GM18508 (cell line): Measurements from ENCODE around the gene KLF13.

ENCODE experiments used
- ATAC-seq: cut with Tn5 transposase; IDR thresholded peaks from one replicate; pipeline ENCODE4 v1.9.1; 2021; ENCODE audit warnings: moderate number of reproducible peaks; ENCODE audit not compliant: insufficient read depth, unreplicated experiment

Gene KLF13

DNA sequence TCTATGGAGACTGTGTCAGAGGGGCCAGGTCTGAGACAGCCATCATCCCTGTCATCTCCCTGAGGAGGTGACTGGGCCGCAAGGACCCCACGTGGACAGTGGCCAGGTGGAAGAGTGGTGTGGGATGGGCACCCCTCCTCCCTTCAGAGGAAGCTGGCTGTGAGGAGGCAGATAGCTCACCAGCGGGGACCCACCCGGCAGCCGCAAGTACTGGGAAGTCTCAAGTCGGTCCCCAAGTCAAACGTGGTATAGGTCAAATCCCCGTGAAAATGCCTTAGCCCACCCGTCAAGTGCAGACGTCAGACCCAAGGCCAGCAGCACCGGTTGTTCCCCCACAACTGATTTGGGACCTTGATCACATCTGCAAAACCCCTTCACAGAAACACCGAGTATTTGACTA, 12.3 kb upstream of the KLF13 start:
- ATAC-seq = no peak

DNA sequence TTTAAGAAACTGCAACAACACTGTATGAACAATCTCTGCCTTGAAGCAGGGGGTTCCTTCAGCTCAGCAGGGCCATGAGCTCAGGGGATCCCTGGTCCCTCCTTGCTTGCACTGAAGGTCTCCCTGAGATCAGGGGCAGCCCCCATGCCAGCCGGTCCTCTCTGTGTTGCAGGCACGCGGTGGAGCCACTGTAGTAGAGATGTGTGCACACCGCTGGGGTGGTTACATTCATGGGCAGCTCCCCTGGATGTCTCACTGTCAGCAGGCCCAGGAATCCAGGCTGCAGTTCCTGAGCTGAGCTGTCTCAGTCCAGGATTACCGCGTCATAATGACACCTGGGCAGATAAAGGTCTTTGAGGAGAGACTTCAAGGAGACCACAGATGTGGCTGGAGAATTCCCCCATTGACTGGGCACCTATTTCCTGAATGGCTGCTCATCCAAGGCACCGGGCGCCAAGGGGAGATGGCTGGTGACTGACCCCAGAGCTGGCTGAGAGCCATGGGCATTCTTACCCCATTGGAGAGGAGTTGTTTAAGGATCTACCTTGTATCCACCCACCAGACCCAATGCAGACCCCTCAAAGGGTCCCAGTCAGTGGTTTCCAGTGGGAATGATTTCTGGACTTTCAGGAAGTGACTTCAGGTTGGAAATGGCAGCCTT, 10.4 kb upstream of the KLF13 start:
- no peak for ATAC-seq

DNA sequence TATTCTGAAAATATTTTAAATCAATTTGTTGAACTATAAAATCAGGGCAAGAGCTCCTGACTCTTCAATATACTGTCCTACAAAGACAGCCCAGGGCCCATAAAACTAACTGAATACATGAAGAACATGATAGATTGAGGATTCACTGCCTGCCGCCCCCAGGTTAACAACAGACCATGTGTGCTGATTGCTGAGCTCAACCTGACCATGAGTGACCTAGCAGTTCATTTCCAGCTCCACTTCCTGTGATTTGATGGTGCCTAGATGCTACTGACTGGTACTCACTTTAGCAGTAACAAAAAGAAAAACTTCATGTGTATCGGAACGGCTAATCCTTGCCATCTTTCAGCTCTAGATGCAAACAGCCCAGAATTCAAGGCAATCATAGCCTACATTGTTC, 9.6 kb upstream of the KLF13 start:
- ATAC-seq = no peak

DNA sequence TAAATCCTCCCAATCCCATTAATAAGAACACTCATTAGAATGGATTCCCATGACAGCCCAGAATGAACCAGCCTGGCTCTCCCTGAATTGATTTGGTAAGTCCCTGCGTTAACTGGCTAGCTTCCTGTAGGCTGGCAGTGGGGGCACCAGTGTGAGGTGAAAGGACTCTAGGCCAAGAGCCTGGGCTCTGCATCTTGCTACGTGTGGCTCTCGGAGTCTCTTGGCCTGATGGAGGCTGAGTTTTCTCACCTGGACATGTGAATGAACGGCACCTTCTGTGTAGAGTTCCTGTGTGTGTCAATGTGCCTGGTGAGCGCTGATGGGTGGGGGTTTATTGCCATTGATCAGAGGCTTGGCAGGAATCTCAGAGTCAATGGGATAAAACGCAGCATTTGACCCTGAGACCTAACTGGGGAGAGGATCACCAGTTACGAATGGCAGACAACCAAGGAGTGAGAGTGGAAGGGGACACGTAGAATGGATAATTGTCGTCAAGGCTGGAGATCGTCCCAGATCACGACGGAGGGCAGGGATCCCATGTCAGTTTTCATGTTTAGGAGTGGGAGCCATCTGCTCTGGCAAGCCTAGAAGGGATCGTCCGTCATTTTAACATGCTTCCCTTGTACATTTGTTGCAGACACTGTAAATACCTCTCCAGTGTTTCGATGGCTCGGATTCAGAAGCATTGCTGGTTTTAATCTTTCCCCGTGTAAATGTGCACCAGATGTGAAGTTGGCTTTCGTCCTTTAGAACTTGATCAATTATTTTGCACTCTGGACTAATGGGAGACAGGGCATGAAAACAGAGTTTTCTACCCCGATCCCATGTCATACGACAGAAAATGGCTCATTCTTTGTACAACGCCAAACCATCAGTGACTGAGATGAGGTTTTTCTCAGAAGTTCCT, 9.0 kb upstream of the KLF13 start:
- no peak for ATAC-seq

DNA sequence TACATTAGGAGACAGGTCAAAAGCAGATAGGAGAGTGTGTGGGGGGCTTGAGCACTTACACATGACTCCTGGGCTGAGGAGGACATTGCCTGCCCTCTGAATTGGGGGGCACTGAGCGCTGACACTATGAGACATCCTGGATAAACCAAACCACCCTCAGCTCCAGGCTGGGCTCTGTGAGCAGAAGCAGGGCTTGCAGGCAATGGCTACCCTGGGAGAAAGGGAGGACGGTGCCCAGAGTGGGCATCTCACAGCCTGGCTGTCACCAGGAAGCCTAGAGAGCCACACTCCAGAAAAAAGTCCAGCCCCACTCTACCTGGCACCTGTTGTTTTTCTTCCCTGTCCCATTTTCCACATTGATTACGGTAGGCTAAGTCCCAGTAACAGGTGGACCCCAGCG, 8.2 kb upstream of the KLF13 start:
- no peak for ATAC-seq

DNA sequence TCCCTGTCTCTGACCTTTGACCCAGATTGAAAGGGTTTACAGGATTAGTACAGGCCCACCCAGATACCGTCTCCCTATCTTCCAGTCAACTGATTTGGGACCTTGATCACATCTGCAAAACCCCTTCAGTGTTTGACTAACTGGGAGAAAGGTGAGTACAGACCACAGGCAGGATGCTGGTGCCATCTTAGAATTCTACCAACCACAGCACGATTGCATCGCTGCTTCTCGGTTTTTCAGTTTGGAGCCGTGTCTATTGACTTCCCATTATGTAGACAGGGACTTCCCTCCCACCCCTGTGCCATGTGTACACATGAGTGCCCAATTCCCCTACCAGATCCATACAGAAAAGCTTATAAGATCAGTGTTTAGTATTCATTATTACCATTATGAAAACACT, 6.6 kb upstream of the KLF13 start:
- no peak for ATAC-seq

DNA sequence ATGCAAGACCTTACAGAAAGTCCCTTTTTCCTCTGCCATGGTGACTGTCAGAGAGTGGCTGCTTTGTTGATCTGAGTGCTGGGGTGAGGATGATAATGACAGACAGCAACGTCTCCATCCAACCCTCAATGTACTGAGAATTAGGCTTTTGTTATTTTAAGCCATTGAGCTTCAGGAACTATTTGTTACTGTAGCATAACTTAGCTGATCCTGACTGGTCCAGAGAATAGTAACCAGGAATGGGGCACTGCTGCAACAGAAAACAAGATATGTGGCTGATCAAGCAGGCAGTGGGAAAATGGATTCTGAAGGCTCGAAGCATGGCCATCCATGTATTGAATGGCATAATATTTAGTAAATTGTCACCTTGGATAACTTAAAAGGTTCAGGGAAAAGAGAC, 5.2 kb upstream of the KLF13 start:
- no peak for ATAC-seq

DNA sequence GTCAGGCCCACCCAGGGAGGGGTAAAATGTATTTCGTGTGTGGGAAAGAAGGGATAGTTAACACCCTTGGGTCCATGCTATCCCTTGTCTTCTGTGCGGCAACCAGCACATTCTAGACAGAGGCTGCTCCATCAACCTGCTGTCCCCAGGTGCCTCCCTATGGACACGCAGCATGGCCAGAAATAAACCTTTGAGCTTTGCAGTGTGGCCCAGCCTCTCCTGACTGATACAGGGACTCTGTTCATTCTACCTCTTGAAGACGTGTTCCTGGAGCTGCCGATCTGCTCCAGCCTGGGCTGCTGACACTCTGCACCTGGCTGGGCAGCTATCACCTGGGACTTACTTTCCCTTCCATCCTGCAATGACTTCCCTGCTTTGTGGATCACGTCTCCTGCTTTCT, 4.1 kb upstream of the KLF13 start:
- ATAC-seq = no peak

DNA sequence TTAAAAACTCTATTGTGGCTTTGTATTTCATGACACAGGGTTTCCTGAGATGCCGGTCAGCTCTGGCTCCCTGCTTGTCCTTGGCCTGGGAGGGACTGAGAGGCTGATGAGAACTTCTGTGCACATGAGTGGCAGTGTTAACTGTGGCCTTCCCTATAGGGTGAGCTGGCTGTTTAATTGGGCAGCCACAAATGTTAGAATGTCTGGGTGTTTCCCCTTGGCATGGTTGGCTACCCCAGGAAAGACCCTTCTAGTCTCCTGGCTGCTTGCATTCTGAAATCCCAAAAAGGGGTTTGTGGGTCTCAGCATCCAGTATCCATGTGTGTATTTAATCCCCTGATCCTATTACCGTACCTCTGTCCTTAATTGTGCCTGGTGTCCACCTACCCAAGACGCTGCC, 3.0 kb upstream of the KLF13 start:
- ATAC-seq = no peak

DNA sequence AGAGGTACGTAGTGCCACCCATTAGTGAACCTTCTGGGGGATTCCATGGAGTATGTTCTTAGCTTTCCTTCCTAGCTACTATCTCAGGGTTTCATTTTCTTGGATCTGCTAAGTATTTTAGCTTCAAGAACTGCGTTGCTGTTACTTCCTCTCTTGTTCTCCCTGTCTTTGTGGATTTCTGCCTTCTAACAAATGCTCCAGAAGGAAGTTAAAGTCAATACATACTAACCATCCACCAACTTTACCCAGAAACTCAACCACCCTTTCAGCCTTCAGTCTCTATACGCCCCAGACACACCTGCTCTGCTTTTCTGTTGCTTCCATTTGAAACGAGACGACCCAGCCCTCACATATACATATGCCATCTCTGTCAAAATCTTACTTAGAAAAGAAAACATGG, 2.4 kb upstream of the KLF13 start:
- ATAC-seq = no peak

DNA sequence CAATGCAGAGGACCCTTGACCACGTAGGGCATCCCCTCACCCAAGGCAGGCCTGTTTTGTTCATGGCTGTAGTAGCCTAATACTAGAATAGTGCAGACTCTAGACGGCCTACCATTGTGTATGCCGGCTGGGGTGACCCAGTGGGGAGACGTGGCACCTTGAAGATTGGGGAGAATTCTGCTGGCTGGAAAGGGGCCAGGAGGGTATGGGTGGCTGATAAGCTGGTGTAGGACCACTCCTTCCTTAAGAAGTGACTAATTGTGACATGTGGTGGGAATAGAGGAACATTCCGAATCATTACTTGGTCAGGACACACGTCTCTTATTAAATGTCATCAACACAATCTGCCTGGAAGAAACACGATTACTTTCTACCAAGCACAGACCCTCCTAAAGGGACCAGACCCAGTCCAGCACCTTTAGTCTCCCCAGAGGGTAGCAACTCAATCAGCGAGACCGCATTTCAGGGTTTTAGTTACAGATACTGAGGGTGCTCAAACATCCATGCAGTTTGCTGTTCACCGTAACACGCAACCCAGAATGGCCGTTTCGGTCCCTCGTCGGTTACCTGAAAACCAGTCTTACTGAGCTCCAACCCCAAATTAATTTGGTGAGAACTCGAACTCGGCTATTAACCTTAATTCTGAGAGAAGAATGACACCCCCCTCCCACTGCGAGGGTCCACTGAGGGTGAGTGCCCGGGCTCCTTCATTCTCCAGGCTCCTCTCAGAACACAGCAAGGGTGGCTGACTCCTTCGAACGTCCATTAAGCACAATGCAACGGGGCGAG, 1.6 kb upstream of the KLF13 start:
- no peak for ATAC-seq

DNA sequence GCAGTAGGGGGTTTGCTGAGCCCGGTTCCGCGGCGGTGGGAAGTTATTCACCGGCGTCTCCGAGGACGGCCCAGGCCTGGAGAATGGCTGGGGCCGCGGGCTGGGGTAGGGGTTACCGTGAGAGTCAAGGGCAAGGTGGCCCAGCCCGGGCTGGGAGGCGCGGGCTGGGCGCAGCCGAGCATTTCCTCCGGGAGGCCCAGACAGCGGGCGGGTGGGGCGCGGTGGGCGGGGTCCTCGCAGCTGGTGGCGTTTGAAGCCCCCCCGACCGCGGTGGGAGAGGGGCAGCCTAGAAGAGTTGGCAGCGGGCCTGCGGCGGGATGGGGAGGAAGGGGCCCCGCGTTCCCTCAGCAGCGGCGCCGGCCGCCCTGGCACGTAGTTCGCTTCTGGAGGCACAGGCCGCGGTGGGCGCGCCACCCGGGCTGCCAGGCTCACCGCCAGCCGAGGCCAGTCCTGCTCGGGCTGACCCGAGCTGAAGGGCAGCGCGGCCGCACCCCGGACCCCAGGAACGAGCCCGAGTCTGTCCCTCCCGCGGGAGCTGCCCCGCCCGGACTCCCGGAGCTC, 960 bp upstream of the KLF13 start:
- ATAC-seq = no peak

DNA sequence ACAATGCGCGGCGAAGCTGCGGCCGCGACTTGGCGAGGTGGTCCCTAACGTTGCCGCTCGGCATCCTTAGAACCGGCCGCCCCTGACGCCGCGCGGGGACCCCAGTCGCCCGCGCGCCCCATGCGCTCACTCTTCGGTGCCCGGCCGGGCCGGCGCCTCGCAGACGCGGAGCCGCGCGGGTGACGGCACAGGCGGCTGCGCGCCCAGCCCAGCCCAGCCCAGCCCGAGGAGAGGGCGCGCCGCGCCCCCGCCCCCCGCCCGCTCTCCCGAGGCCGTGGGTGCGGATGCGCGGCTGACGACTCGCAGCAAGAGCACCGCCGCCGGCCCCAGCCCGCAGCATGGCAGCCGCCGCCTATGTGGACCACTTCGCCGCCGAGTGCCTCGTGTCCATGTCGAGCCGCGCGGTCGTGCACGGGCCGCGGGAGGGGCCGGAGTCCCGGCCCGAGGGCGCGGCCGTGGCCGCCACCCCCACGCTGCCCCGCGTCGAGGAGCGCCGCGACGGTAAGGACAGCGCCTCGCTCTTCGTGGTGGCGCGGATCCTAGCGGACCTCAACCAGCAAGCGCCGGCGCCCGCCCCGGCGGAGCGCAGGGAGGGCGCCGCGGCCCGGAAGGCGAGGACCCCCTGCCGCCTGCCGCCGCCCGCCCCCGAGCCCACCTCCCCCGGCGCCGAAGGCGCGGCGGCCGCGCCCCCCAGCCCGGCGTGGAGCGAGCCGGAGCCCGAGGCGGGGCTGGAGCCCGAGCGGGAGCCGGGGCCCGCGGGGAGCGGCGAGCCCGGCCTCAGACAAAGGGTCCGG, 437 bp downstream of the KLF13 start:
- no peak for ATAC-seq

DNA sequence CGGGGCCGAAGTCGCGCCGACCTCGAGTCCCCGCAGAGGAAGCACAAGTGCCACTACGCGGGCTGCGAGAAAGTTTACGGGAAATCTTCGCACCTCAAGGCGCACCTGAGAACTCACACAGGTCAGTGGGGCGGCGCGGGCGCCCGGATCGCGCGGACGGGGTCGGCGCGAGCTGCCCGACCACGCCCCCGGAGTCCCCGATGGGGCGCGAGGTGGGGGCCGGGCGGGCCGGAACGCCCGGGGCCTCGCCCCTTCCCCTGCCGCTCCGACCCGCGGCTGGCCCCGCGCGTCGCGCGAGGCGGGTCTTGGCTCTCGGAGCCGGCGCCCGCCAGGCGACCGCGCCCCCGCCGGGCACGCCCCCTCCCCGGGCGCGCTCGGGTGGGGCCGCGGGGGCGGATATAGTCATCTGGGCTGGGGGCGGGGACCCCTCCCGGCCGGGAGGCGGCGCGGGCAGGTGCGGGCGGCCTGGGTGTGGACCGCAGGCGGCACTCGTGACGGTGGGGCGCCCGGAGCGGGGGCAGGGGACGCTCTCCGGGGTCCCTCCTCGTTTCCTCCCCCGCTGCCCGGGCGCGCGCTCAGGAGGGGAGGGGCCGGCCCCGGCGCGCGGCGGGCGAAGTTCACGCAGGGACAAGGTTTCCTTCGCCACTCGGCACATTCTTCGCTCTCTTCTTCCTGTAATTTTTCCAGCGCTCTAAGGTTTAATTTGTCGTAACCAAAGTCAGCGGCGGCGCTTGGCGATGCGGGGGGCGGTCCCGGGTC, 1.2 kb downstream of the KLF13 start:
- no peak for ATAC-seq

DNA sequence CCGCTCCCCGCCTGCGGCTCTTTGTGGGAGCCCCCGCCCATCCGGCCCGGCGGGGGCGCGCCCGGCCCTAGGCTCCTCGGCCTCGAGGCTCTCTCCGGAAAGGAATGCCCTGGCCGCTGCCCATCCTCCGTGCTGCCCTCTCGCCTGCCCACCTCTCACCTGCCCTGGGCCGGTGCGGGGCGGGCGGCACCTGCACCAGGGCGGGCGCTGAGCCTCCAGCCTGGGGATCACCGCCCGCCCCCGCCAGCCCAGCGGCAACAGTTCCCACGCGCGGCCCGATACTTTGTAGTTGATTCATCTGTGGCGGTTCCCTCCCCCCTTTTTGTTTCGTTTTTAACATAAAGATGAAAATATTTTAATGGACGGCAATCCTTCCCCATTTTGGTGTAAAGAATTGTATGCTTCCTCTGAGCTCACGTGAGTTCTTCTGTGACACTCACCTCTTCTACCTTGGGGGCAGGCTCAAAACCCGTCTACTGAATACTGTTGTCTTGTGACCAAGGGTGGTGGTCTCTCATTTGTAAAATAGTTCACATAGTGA, 1.9 kb downstream of the KLF13 start:
- ATAC-seq = no peak

DNA sequence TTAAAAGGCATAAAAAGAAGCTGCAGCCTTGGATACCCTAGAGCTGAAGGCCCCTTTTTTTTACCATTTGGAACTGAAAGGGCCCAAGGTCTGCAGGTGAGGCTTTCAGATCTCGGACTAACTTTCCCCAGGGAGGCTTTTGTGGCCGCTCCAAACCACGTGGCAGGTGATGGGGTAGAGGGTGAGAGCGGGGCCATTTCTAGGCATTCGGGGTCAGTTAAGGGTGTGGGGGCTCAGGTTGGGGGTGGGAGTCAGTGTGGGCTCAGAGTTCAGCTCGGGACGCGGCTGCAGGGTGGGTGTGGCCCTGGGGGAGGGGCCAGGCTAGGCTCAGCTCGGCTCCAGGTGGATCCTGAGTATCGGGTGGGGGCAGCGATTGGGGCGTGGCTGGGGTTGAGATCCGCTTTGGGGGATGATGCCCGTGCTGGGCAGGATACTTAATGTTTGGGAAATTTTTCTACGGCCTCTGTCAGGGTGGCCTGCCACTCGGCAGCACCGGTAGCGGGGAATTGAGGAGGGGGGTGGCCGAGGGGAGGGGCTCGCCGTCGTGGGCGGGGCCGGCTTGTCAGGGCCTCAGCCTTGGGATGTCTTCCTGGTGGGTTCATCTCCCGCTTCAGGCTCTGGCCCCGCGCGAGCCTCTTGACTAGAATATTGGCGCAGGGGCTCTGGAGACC, 2.5 kb downstream of the KLF13 start:
- ATAC-seq = no peak

DNA sequence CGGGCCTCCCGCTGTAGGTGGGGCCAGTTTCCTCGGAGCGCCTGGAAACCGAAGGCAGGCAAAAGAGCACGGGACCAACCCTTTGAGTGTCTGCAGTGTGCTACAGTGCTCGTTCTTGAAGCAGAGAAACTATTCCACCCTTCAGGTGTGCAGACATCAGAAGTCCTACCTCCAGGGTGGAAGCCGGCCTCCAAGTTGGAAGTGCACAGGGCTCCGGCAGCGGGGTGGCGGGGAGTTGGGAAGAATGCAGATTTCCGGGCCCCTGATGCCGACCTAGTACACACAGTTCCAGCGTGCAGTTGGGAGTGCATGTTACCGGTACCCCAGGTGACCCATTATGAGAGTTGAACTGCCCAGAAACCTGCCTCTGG, 3.0 kb downstream of the KLF13 start:
- ATAC-seq = no peak

DNA sequence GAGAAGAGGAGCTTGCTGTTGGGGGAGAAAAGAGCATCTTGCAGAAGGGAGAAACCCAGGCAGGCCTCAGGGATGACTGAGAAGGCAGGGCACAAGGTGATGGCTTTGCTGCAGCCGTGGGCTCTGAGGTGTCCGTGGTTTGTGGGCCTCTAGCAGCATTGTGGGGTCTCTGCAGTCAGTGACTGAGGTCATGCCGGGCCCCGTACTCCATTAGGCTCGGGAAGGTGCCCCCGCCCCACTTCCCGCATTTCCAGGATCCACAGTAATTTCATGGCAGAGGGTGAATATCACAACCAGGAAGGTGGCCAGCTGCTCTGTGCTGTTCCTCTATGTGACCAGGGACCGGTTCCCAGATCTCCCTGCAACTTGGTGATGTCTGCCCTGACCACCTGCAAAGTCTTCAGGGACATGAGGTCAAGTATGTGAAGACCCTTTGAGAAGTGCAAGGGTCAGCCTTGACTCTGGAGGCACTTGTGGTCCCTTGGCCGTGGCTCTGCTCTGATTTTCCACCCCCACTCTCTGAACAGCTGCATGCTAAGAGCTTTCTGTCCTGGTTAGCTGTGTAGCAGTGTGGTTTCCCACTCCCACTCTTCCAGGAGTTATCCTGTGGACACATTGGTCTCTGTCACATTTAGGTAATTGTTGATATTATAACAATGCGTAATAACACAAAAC, 3.6 kb downstream of the KLF13 start:
- no peak for ATAC-seq
